Measurements from ENCODE around the gene TLE3. TPM values are rescaled to one million over a fixed set of nuclear protein-coding genes. Genes with fewer than 3 reads are reported as not detected.

The TLE3 gene
- total RNA-seq, 2 experiments from 2014 or later: 159 to 167 TPM

- H3K4me1 ChIP-seq (ENCODE audit: insufficient read depth, low read length): no peaks in the 10 kb centered on the region
- H3K9me3 Mint-ChIP-seq: no peaks in the 10 kb centered on the region
- no peak overlapping the region for H3K27ac ChIP-seq (ENCODE audit: low read depth in 1 of 2, low read length in 2 of 2)
- TF ChIP-seq CTCF (IDR thresholded peaks at IDR 0.05): no peak
- no peaks in the 10 kb centered on the region for H3K4me1 Mint-ChIP-seq (ENCODE audit: low read depth)
- H3K36me3 Mint-ChIP-seq (ENCODE audit: low read depth): peaks cover 33% of the 10 kb centered on the region
- intact Hi-C loops (cut with DNase I, micrococcal nuclease): loop anchor here in 1 of 2 experiments (10.0 kb wide), 1 partner anchor 52 kb away; the partner anchor contains the start of gene TLE3
- DNase-seq (no peak), ATAC-seq (ENCODE audit: poor library complexity) (no peak)
- ChIA-PET POLR2A (no interaction called here), CTCF (no interaction called here)
- H3K4me3 ChIP-seq (ENCODE audit: low read length): no peak overlapping the region
- no peak overlapping the region for H3K4me3 Mint-ChIP-seq
- H3K27me3 ChIP-seq (ENCODE audit: control insufficient read depth in 1 of 2, insufficient read depth in 2 of 2, low read length in 2 of 2): no peaks in the 10 kb centered on the region
- no peaks in the 10 kb centered on the region for H3K36me3 ChIP-seq (ENCODE audit: insufficient read depth, low read length)
- no peaks in the 10 kb centered on the region for H3K9me3 ChIP-seq (ENCODE audit: control insufficient read depth in 1 of 2, insufficient read depth in 1 of 2, low read length in 2 of 2)
- H3K27ac Mint-ChIP-seq: no peak overlapping the region
- H3K27me3 Mint-ChIP-seq: no peaks in the 10 kb centered on the region
Measured at GRCh38 chr15:70042553-70043214, 55.0 kb downstream of the TLE3 start.

GRCh38 chr15:70039917-70040316, 57.8 kb downstream of the TLE3 start:
- POLR2A ChIA-PET: no interaction called here

GRCh38 chr15:70038730-70039392, 58.9 kb downstream of the TLE3 start:
- CTCF ChIA-PET: interaction anchor here (0.9 kb wide), 1 partner anchor 57 kb away, joined by 3 read pairs; no protein-coding TSS in a partner anchor
- Histone ChIP-seq H3K9me3 (ENCODE audit: control insufficient read depth in 1 of 2, insufficient read depth in 1 of 2, low read length in 2 of 2) (no peaks in the 10 kb centered on the region), H3K27me3 (ENCODE audit: control insufficient read depth in 1 of 2, insufficient read depth in 2 of 2, low read length in 2 of 2) (no peaks in the 10 kb centered on the region), H3K27ac (ENCODE audit: low read depth in 1 of 2, low read length in 2 of 2) (no peak overlapping the region), H3K4me3 (ENCODE audit: low read length) (no peak overlapping the region), H3K4me1 (ENCODE audit: insufficient read depth, low read length) (no peaks in the 10 kb centered on the region), H3K36me3 (ENCODE audit: insufficient read depth, low read length) (no peaks in the 10 kb centered on the region)
- intact Hi-C loops (cut with DNase I, micrococcal nuclease): no loop called here
- POLR2A ChIA-PET: interaction anchor here (0.7 kb wide), 1 partner anchor 15 kb away, joined by 3 read pairs; no protein-coding TSS in a partner anchor
- Mint-ChIP-seq H3K9me3 (no peaks in the 10 kb centered on the region), H3K4me3 (no peak overlapping the region), H3K36me3 (ENCODE audit: low read depth) (peaks cover 5% of the 10 kb centered on the region), H3K27ac (no peak overlapping the region), H3K27me3 (no peaks in the 10 kb centered on the region), H3K4me1 (ENCODE audit: low read depth) (no peaks in the 10 kb centered on the region)
- ATAC-seq (ENCODE audit: poor library complexity) (no peak), DNase-seq (no peak)
- no peak for TF ChIP-seq CTCF (IDR thresholded peaks at IDR 0.05)

More at GRCh38 chr15:70039917-70040316, 57.8 kb downstream of the TLE3 start:
- H3K4me1 Mint-ChIP-seq (ENCODE audit: low read depth): no peaks in the 10 kb centered on the region
- intact Hi-C loops (cut with DNase I, micrococcal nuclease): loop anchor here in 1 of 2 experiments (10.0 kb wide), 1 partner anchor 55 kb away; the partner anchor contains the start of gene TLE3
- no peak overlapping the region for H3K27ac ChIP-seq (ENCODE audit: low read depth in 1 of 2, low read length in 2 of 2)
- H3K4me3 Mint-ChIP-seq: no peak overlapping the region
- no peak overlapping the region for H3K27ac Mint-ChIP-seq
- no peaks in the 10 kb centered on the region for H3K4me1 ChIP-seq (ENCODE audit: insufficient read depth, low read length)
- no peak for DNase-seq
- H3K36me3 ChIP-seq (ENCODE audit: insufficient read depth, low read length): no peaks in the 10 kb centered on the region
- TF ChIP-seq CTCF (IDR thresholded peaks at IDR 0.05): no peak
- CTCF ChIA-PET: no interaction called here
- H3K27me3 ChIP-seq (ENCODE audit: control insufficient read depth in 1 of 2, insufficient read depth in 2 of 2, low read length in 2 of 2): no peaks in the 10 kb centered on the region
- no peaks in the 10 kb centered on the region for H3K9me3 Mint-ChIP-seq
- H3K4me3 ChIP-seq (ENCODE audit: low read length): no peak overlapping the region
- peaks cover 13% of the 10 kb centered on the region for H3K36me3 Mint-ChIP-seq (ENCODE audit: low read depth)
- H3K9me3 ChIP-seq (ENCODE audit: control insufficient read depth in 1 of 2, insufficient read depth in 1 of 2, low read length in 2 of 2): no peaks in the 10 kb centered on the region
- no peaks in the 10 kb centered on the region for H3K27me3 Mint-ChIP-seq
- ATAC-seq (ENCODE audit: poor library complexity): no peak
